H54 (cell line): ENCODE measurements around the gene LGALS14.
"Not testable (repeated sequence)": the region's sequence is repeated elsewhere in the genome, so short reads cannot be mapped to it uniquely, and the experiment has no call there.

Source experiments
- DNase-seq: peaks from one replicate; pipeline ENCODE4 v3.0.0; 2011; ENCODE audit warnings: low spot score, mixed read lengths; ENCODE audit not compliant: insufficient read length
- FAIRE-seq: peaks from 3 replicates; lab custom pipeline; 2011; peaks lifted over from hg19 to GRCh38; lab: Jason Lieb, UNC
- POLR2A ChIP-seq: IDR thresholded peaks from 2 replicates; pipeline ENCODE4 v1.6.1; 2011; ENCODE audit warnings: low read depth, mild to moderate bottlenecking, low read length

LGALS14 gene

DNA sequence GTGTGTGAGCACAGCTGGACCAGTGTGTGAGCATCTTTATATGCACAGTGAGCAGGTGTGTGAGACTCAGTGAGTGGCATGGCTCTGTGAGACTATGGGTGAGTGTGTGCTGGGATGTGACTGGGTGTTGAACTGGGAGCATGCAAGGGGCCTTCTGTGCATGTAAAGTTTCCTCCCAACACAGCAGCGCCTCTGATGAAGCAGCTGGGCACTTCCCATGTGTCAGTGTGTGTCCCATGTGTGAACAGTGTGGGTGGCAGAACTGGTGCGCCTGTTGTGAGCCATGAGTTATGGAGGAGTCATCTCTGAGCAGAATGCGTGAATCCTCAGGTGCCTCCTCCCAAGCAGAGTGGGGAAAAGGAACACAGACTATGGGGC is 24.5 kb upstream of the LGALS14 start:
- DNase-seq (no peak), FAIRE-seq (no peak)
- no peak for TF ChIP-seq POLR2A

DNA sequence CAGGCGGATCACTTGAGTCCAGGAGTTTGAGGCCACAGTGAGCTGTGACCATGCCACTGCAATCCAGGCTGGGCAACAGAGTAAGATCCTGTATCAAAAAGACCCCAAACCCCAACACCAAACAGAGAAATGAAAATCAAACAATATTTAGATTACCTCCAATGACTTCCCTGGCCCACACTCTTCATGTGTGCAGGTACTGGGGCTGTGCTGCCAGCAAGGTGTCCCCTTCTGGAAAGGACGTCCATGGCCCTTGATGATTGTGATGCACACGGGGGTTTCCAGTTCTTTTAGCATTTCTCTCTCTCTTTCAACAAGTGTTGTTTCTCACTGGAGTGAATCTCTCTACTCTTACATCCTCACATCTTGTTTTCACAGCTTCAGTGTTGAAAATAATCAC is 23.7 kb upstream of the LGALS14 start:
- no peak for FAIRE-seq
- TF ChIP-seq POLR2A = no peak
- DNase-seq = no peak

DNA sequence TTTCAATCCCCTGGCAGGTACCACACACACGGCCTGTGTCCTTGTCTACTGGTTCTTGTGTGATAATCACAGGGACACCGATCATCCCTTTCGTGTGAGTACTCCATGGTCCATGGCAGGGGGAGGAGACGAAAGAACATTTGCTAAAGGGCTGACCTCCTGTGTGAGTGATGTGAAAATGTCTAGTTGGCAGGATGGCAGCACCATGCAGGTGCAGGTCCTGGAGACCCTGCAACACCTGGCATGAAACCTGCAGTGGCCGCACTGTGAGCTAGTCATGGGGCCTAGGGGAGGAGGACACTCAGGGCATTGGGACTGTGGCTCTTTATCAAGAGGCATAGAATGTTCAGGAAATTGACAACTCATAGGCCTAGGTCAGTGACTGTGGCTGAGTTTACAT is 22.9 kb upstream of the LGALS14 start:
- no peak for DNase-seq
- FAIRE-seq = no peak
- TF ChIP-seq POLR2A = no peak

DNA sequence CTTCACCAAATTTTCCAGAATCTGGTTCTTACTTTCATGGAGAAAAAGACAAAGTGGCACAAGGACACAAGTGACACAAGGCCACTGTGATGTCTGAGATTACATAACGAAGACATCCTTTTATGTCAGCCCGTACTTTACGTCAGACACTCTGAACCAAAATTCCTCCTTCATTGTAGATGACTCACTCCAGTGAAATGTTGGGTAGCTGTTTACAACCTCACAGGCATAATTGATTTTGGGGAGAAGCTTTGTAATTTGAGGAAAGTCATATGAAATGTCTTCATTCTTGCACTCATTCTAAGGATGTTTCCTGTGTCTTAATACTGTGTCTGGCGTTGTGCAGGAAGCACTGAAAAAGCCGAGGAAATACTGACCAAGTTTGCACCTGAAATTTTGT is 20.0 kb upstream of the LGALS14 start:
- DNase-seq = no peak
- no peak for FAIRE-seq
- TF ChIP-seq POLR2A = no peak

DNA sequence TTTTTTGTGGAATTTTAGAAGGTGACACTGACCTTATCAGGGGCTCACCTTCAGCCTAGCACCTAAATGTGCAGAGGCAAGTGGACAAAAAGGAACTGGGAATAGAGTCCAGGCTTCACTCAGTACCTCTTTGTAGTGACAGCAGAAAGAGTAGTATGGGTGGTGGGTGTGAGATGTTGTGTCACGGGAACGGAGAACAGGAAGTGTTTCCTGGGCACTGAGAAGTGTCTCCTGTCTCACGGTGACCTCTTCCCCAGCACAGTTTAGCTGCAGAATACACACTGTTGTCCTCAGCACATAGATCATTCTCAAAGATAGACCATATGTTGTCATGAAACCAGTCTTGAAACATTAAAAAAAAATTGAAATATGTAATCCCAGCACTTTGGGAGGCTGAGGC is 17.5 kb upstream of the LGALS14 start:
- TF ChIP-seq POLR2A = no peak
- no peak for DNase-seq
- FAIRE-seq = no peak

DNA sequence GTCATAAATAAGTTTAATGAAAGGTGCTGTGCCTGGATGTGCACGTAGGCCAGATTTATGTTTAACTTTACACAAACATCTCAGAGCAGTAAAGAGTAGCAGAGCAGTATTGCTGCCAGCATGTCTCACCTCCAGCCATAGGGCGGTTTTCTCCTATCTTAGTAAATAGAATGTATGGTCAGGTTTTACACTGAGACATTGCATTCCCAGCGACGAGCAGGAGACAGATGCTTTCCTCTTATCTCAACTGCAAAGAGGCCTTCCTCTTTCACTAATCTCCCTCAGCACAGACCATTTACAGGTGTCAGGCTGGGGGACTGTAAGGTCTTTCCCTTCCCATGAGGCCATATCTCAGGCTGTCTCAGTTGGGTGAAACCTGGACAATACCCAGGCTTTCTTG is 15.6 kb upstream of the LGALS14 start:
- DNase-seq, FAIRE-seq: not testable (repeated sequence)

DNA sequence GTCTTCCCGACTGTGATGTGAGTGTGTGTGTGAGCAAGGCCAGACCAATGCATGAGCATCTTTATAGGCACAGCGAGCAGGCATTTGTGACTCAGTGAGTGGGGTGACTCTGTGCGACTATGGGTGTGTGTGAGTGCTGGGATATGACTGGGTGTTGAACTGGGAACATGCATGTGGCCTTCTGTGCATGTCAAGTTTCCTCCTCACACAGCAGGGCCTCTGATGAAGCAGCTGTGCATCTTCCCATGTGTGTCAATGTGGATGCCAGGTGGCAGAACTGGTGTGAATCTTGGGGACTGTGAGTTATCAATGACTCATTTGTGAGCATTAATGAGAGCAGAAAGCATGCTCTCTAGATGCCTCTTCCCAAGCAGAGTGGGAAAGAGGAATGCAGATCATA is 12.1 kb upstream of the LGALS14 start:
- FAIRE-seq (no peak), DNase-seq (no peak)
- no peak for TF ChIP-seq POLR2A

DNA sequence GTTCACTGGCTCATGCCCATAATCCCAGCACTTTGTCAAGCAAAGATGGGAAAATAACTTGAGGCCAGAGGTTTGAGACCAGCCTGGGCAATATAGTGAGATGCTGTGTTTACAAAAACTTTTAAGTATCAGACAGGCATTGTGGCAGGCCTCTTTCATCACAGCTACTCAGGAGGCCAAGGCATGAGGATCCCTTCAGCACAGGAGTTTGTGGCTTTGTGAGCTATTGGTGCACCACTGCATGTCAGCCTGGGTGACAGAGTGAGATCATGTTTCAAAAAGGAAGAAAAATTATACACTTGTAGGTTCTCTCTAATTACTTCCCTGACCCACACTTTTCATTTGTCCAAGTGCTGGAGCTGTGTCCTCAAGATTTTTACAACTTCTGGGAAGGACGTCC is 11.5 kb upstream of the LGALS14 start:
- DNase-seq = no peak
- no peak for FAIRE-seq
- TF ChIP-seq POLR2A = no peak

DNA sequence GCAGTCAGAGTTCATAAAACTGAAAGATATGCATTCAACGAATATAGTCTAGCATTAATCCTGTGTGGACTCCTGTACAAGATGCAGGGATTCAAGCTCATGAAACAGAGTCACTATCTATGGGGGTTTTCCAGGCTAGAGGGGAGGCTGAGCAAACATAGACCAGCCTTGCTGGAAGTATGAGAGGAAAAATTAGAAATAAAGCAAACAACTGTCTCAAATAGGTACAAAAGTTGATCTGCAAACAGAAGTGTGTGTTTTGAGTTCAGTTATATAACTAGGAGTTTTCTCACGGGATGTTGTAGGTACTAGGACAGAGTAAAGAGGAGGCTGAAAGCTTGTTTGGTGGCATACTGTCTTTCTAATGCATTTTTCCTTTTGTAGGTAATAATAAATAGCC is 8.5 kb upstream of the LGALS14 start:
- no peak for TF ChIP-seq POLR2A
- DNase-seq (no peak), FAIRE-seq (no peak)

DNA sequence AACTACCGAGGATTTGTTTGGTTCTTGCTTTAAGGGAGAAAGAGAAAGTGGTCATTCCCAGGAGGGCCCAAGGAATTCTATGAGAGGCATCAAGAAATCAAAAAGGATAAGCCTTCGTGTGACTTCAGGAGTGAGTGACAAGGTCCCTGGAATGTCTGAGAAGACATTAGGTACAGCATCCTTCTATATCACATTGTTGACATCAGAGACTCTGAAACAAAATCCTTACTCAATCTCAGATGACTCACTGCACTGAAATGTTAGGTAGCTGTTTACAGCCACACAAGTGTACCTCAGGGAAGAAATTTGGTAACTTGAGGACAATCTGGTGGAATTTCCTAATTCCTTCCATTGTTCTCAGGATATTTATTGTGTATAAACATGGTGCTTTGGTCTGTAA is 7.9 kb upstream of the LGALS14 start:
- no peak for FAIRE-seq
- no peak for DNase-seq
- TF ChIP-seq POLR2A = no peak

DNA sequence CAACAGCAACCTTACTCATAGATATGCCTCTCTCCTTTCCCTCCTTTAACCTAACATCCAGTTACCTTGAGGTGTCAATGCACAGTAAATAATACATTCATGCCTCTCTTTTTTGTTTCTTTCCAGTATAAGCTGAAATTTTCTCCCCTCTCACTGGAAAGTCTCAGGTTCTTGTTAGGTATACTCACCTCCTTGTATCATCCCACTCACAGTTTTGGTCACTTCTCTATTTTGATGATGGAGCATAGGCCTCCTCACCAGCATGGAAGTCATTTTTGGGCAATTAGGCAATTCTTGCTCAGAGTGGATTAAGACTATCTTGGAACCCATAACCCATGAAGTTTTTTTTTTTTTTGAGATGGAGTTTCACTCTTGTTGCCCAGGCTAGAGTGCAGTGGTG is 5.7 kb upstream of the LGALS14 start:
- no peak for DNase-seq
- TF ChIP-seq POLR2A = no peak
- FAIRE-seq = no peak

DNA sequence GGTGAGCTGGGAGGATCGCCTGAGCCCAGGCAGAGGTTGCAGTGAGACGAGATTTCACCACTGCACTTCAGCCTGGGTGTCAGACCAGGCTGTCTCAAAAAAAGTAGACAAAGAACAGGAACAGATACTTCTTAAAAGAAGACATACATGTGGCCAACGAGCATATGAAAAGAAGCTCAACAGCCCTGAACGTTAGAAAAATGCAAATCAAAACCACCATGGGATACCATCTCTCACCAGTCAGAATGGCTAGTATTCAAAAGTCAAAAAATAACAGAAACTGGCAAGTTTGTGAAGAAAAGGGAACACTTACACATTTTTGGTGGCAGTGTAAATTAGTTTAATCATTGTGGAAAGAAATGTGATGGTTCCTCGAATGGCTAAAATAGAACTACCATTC is 3.0 kb upstream of the LGALS14 start:
- TF ChIP-seq POLR2A = no peak
- DNase-seq = no peak
- no peak for FAIRE-seq

DNA sequence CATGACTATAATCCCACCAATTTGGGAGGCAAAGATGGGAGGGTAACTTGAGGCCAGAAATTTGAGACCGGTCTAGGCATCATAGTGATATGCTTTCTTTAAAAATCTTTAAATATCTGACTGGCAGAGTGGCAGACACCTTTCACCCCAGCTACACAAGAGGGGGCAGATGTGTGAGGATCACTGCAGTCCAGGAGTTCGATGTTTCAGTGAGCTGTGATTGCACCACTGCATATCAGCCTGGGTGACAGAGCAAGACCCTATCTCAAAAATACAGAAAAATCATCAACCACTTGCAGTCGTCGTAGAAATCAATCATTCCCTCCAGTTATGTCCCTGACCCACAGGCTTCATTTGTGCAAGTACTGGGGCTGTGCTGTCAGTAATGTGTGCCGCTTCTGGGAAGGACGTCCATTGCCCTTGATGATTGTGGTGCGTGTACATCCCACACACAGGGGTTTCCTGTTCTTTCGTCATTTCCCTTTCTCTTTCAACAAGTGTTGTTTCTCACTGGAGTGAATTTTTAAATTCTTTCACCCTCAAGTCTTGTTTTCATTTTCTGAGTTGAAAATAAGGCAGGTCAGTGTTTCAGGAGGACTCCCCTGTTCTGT is 1.4 kb downstream of the LGALS14 start:
- FAIRE-seq = no peak
- no peak for DNase-seq
- TF ChIP-seq POLR2A = no peak

DNA sequence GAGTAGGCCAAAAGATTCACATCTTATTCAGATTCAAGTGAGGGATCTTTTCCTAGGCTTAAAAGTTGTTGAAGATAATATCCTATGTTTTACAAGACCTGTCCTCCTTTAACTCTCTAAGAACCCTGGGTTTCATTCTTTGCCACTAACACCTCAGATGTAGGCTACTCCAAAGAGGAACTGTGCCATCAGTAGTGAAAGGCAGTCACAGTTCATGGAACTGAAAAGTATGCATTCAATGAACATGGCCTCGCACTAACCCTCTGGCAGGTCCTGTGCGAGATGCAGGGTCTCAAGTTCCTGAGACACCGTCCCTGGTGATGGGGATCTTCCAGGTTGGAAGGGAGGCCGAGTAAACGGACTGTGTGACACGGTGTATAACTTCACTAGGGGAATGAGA is 4.3 kb downstream of the LGALS14 start:
- DNase-seq (no peak), FAIRE-seq (no peak)
- no peak for TF ChIP-seq POLR2A

DNA sequence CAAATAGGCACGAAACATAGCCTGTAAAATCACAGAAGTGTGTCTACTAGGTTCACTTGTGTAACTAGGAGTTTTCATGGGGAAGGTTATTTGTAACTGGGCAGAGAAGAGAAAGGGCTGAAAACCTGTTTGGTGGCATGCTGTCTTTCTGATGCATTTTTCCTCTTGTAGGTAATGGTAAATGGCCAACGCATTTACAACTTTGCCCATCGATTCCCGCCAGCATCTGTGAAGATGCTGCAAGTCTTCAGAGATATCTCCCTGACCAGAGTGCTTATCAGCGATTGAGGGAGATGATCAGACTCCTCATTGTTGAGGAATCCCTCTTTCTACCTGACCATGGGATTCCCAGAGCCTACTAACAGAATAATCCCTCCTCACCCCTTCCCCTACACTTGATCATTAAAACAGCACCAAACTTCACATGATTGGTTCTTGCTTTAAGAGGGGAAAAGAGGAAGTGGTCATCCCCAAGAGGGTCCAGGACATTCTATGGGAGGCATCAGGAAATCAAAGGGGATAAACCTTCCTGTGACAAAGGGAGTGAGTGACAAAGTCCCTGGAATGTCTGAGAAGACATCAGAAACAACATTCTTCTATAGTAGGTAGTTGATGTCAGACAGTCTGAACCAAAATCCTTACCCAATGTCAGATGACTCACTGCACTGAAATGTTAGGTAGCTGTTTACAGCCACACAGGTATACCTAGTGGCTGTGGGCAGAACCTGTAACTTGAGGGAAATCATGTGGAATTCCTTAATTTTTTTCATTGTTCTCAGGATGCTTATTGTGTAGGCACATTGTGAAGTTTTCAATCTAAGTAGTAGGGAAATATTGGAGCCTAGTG is 5.0 kb downstream of the LGALS14 start:
- FAIRE-seq (no peak), DNase-seq (no peak)
- no peak for TF ChIP-seq POLR2A

DNA sequence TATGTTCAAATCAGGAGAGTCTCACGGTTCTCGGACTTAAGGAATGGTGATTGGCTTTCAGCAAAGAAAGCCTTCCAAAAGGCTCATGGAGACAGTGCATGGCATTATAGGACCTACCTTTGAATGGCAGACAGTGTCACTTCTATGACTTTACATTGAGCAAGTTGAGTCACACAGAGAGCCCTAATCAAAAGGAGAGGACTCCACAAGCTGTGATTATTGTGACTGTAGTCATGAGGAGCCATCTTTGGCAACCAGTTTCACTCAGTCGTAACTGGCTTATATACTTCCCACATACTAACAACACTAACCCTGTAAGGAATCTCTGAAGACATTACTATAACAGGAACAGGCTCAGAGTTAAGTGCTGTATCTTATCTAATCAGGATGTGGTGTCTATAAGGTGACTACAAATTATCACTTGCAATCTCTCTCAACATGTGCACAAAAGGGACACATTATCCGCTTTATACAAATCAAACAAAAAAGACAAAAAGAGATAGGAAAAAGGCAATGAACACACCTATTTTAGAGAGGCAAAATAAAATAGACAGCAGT is 6.1 kb downstream of the LGALS14 start:
- FAIRE-seq (no peak), DNase-seq (no peak)
- TF ChIP-seq POLR2A = no peak

DNA sequence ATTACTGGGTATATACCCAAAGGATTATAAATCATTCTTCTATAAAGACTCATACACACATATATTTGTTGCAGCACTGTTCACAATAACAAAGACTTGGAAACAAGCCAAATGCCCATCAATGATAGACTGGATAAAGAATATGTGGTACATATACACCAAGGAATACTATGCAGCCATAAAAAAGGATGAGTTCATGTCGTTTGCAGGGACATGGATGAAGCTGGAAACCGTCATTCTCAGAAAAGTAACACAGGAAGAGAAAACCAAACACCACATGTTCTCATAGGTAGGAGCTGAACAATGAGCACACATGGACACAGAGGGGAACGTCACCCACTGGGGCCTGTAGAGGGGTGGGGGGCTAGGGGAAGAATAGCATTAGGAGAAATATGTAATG is 15.9 kb downstream of the LGALS14 start:
- not testable (repeated sequence) for FAIRE-seq, DNase-seq
